GM12874 (cell line): ENCODE measurements around the gene WEE2.

Experiments used
- CTCF ChIP-seq: IDR thresholded peaks from 2 replicates; pipeline ENCODE4 v1.5.1; 2011; ENCODE audit warnings: low read depth, mild to moderate bottlenecking, control low read depth, low read length, moderate library complexity; ENCODE audit not compliant: insufficient read depth

The WEE2 gene

GRCh38 chr7:141776374-141776773 lies 68.2 kb downstream of the WEE2 start, which contains the start of gene TAS2R4:
TSS of gene TAS2R4 (plus strand) at chr7:141776674. CDS start at chr7:141778489, 1,815 bp downstream.
- TF ChIP-seq CTCF, result no peak
